ENCODE data around the gene EIF4G1. TPM values are rescaled to one million over a fixed set of nuclear protein-coding genes. Genes with fewer than 3 reads are reported as not detected.

The EIF4G1 gene
- total and polyA plus RNA-seq, 2 experiments from 2014 or later, result 227 to 552 TPM

GRCh38 chr3:184368116-184368515 lies 53.7 kb downstream of the EIF4G1 start (continued):
- TF ChIP-seq, protein P1, sequence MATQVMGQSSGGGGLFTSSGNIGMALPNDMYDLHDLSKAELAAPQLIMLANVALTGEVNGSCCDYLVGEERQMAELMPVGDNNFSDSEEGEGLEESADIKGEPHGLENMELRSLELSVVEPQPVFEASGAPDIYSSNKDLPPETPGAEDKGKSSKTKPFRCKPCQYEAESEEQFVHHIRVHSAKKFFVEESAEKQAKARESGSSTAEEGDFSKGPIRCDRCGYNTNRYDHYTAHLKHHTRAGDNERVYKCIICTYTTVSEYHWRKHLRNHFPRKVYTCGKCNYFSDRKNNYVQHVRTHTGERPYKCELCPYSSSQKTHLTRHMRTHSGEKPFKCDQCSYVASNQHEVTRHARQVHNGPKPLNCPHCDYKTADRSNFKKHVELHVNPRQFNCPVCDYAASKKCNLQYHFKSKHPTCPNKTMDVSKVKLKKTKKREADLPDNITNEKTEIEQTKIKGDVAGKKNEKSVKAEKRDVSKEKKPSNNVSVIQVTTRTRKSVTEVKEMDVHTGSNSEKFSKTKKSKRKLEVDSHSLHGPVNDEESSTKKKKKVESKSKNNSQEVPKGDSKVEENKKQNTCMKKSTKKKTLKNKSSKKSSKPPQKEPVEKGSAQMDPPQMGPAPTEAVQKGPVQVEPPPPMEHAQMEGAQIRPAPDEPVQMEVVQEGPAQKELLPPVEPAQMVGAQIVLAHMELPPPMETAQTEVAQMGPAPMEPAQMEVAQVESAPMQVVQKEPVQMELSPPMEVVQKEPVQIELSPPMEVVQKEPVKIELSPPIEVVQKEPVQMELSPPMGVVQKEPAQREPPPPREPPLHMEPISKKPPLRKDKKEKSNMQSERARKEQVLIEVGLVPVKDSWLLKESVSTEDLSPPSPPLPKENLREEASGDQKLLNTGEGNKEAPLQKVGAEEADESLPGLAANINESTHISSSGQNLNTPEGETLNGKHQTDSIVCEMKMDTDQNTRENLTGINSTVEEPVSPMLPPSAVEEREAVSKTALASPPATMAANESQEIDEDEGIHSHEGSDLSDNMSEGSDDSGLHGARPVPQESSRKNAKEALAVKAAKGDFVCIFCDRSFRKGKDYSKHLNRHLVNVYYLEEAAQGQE (IDR thresholded peaks at IDR 0.05; ENCODE audit: unreplicated experiment), result no peak
- TF ChIP-seq ZNF331 (CRISPR knock-in tag; IDR thresholded peaks at IDR 0.05; ENCODE audit: low read depth) (no peak), EZH2 (IDR thresholded peaks at IDR 0.05; ENCODE audit: low read depth, unreplicated experiment) (no peak), POLR2AphosphoS5 (IDR thresholded peaks at IDR 0.05; ENCODE audit: low read depth) (no peak)
- TF ChIP-seq, protein P2, sequence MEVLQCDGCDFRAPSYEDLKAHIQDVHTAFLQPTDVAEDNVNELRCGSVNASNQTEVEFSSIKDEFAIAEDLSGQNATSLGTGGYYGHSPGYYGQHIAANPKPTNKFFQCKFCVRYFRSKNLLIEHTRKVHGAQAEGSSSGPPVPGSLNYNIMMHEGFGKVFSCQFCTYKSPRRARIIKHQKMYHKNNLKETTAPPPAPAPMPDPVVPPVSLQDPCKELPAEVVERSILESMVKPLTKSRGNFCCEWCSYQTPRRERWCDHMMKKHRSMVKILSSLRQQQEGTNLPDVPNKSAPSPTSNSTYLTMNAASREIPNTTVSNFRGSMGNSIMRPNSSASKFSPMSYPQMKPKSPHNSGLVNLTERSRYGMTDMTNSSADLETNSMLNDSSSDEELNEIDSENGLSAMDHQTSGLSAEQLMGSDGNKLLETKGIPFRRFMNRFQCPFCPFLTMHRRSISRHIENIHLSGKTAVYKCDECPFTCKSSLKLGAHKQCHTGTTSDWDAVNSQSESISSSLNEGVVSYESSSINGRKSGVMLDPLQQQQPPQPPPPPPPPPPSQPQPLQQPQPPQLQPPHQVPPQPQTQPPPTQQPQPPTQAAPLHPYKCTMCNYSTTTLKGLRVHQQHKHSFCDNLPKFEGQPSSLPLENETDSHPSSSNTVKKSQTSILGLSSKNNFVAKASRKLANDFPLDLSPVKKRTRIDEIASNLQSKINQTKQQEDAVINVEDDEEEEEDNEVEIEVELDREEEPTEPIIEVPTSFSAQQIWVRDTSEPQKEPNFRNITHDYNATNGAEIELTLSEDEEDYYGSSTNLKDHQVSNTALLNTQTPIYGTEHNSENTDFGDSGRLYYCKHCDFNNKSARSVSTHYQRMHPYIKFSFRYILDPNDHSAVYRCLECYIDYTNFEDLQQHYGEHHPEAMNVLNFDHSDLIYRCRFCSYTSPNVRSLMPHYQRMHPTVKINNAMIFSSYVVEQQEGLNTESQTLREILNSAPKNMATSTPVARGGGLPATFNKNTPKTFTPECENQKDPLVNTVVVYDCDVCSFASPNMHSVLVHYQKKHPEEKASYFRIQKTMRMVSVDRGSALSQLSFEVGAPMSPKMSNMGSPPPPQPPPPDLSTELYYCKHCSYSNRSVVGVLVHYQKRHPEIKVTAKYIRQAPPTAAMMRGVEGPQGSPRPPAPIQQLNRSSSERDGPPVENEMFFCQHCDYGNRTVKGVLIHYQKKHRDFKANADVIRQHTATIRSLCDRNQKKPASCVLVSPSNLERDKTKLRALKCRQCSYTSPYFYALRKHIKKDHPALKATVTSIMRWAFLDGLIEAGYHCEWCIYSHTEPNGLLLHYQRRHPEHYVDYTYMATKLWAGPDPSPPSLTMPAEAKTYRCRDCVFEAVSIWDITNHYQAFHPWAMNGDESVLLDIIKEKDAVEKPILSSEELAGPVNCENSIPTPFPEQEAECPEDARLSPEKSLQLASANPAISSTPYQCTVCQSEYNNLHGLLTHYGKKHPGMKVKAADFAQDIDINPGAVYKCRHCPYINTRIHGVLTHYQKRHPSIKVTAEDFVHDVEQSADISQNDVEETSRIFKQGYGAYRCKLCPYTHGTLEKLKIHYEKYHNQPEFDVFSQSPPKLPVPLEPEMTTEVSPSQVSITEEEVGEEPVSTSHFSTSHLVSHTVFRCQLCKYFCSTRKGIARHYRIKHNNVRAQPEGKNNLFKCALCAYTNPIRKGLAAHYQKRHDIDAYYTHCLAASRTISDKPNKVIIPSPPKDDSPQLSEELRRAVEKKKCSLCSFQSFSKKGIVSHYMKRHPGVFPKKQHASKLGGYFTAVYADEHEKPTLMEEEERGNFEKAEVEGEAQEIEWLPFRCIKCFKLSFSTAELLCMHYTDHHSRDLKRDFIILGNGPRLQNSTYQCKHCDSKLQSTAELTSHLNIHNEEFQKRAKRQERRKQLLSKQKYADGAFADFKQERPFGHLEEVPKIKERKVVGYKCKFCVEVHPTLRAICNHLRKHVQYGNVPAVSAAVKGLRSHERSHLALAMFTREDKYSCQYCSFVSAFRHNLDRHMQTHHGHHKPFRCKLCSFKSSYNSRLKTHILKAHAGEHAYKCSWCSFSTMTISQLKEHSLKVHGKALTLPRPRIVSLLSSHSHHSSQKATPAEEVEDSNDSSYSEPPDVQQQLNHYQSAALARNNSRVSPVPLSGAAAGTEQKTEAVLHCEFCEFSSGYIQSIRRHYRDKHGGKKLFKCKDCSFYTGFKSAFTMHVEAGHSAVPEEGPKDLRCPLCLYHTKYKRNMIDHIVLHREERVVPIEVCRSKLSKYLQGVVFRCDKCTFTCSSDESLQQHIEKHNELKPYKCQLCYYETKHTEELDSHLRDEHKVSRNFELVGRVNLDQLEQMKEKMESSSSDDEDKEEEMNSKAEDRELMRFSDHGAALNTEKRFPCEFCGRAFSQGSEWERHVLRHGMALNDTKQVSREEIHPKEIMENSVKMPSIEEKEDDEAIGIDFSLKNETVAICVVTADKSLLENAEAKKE (CRISPR knock-in tag; IDR thresholded peaks at IDR 0.05), result no peak
